GM21447 (cell line): ENCODE results near the gene CDK2.
"Not testable (repeated sequence)": the region's sequence is repeated elsewhere in the genome, so short reads cannot be mapped to it uniquely, and the experiment has no call there.

Experiments
- ATAC-seq: cut with Tn5 transposase; IDR thresholded peaks from one replicate; pipeline ENCODE4 v1.9.1; 2021; ENCODE audit not compliant: unreplicated experiment

CDK2 gene

DNA sequence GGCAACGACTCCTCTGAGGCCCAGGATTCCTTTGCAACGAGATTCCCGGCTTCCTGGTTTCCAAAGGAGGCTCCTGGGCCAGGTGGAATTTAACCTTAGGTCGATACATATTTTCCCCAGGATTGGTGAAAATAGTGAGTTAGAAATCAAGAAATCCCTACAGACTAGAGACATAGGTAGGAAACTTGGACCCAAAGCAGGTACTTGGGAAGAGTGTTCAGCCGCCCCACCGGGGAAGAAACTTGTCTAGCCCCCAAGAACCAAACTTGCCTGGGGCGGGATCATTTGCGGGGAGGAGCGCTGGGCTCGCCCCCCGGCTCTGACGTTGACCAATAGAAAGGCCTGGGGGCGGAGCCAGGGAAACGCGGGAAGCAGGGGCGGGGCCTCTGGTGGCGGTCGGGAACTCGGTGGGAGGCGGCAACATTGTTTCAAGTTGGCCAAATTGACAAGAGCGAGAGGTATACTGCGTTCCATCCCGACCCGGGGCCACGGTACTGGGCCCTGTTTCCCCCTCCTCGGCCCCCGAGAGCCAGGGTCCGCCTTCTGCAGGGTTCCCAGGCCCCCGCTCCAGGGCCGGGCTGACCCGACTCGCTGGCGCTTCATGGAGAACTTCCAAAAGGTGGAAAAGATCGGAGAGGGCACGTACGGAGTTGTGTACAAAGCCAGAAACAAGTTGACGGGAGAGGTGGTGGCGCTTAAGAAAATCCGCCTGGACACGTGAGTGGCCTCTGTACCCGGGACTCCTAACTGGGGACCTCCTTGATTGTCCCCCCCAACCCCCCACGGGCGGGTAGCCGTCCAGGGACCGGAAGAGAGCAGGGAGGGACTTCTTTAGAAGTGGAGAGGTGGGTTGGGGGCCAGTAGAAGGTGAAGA, at the start of gene CDK2:
Gene CDK2 (plus strand): TSS at position 423 of the 874 bp plus-strand sequence. CDS start 179 bp downstream, at position 602.
- peak; percentile 96 for ATAC-seq

DNA sequence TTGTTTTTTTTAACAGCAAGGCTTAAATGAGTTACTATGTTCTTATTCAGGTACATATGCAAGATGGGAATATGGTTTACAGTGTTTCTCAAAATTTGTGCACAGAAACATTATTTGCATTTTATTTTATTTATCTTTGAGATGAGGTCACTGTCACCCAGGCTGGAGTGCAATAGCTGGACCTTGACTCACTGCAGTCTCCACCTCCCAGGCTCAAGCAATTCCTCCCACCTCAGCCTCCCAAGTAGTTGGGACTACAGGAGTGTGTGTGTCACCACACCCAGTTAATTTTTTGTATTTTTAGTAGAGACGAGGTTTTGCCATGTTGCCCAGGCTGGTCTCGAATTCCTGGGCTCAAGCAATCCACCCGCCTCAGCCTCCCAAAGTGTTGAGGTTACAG, 47.6 kb upstream of the CDK2 start:
- not testable (repeated sequence) for ATAC-seq

GRCh38 chr12:55922126-55922525, 44.5 kb upstream of the CDK2 start:
- no peak for ATAC-seq

GRCh38 chr12:55923648-55924047, 43.0 kb upstream of the CDK2 start:
- ATAC-seq, result not testable (repeated sequence)

- no peak for ATAC-seq
Observed at GRCh38 chr12:55925371-55925770, 41.3 kb upstream of the CDK2 start.

DNA sequence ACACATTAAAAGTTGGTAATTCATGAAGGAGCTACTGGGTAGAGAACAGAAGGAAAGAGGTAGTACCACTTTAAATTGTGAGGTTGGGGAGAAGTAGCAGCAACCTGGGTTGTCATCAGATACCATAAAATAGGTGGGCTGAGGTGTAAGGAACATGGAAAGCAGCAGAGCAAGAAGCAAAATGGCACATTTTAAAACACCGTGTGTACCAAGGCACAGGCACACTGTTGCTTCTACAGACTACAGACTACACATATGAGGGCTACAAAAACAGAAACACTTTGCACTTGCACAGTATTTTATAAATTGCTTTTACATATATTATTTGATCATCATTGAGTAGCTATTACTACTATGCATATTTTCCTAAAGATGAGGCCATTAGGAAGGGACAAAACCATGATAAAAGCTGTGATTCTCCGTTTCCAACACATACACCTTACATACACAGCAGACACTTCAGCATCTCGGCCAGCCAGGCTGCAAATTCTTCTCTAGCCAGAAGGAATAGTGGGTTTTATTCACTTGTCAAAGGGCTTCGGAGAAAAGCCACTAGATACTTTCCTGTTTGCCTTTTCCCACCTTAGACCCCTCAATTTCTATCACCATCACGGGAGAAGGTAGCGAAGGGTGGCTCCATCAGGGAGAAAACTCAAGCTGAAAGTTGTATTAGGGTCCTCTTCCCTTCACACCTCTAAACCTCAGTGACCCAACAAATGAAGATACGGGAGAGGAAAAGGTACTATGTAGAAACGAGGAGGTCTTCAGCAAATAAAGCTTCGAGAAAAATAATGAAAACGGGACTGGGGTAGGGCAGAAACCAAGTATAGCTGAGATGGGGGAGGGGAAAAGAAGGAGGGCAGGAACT, 40.5 kb upstream of the CDK2 start:
- ATAC-seq, result peak; percentile 2

DNA sequence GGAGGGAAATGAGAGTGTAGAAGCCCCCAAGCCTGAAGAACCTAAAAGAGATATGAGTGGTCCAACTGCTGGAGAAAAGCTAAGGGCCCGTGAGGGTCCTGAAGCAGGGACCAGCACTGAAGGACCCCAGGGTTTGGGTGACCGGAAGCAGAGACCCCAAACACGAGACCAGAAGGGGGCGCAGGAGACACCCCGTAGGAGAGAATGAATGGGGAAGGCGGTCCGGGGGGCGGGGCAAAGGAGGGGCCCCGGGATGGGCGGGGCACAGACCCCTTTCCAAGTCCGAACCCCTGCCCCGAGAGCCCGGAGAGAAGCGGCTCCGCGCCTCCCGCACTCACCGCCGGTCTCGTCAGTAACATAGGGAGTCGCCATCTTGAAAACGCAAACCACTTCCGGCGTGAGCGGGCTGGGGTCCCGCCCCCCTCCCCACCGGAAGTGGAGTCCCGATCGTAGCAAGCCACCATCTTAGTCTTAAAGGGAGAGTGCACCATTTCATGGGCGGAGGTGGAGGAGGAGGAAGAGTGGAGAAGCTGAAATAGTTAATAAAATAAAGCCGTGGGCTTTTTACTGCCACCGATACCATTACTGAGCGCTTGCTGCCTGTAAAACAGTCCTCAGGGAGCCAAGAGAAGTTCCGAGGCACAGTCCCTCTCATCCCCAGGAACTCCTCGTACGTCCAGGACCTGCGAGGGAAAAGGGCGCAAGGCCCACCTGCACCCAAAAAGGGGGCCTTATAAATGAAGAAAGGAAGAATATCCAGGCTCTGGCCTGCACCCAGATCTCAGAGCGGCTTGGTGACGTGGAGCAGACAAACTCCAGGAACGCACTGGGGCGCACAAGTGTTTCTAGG, 39.7 kb upstream of the CDK2 start:
- peak; percentile 39 for ATAC-seq

GRCh38 chr12:55927588-55928502, 38.8 kb upstream of the CDK2 start, which contains the start of gene PYM1:
Gene PYM1, minus strand, starts transcription at chr12:55927894. Its CDS starts 133 bp downstream, at chr12:55927761.
- peak; percentile 34 for ATAC-seq

GRCh38 chr12:55929306-55929791, 37.3 kb upstream of the CDK2 start:
- peak; percentile 37 for ATAC-seq

GRCh38 chr12:55930771-55931316, 35.8 kb upstream of the CDK2 start, which contains the start of gene DGKA:
Gene DGKA, plus strand, starts transcription at chr12:55931162. Its CDS starts 5,342 bp downstream, at chr12:55936504.
- ATAC-seq, result no peak

DNA sequence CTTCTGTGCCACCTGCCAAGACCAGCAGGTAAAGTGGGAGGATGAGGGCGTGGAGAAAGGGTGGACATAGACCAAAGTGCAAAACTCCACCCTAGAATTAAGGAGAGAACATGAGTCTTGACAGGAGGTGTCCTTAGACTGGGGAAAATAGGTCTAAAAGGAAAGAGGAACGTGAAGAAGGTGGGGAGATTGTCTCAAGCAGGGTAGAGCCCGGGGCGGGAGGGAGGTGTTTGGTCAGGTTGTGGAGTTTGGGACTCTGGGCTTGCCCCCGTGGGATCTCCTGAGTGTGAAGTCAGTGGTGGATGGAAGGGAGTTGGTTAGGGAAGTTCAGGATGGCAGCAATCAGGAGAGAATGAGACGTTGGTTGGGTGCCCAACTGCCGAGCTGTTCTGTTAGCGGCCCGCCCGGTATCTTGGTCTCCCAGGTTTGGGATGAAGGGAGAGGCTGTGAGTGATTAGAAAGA, 35.3 kb upstream of the CDK2 start:
- ATAC-seq, result no peak

GRCh38 chr12:55931780-55932550, 34.7 kb upstream of the CDK2 start:
- ATAC-seq, result no peak

DNA sequence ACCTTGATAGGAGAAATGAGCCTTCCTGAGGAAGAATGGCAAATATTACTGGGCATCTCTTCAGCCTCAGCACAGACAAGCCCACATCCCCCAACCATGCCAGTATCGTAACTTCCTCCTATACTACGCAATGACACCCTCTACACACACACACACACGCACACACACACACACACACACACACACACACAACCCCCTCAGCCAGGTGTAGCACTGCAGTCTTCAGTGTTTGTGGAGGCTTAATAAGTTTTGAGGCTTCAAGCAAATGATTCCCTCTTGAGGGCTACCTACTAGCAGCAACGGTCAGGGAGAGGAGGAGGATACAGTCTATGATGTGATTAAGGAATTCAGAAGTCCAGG, 34.1 kb upstream of the CDK2 start:
- ATAC-seq, result no peak

DNA sequence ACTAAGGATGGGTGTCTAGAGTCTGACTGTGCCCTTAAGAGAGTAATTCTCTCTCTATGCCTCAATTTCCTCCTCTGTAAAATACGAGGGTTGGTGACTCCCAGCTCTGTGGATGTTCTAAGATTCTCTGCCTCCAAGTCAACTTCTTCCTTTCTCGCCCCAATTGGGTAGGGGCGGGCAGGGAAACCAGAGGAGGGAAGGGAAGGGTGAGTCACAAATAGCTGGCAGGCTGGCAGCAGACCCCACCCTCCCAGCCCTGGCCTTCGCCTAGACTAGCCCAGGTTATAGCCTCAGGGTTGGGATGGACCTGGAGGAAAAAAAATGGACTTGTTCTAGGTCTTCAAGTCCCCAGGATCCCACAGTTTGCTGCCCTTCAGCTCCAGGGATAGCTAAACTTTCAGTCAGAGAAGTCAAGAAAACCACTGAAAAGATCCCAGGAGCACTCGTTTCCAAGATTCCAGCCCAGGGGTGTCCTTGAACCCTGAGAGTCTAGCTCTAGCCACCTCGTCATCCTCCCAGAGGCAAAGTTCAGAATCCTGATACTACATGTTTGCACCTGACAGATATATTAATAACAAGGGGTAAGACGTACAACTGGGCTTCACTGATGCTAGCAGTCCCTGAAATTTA, 33.3 kb upstream of the CDK2 start:
- ATAC-seq, result no peak

- no peak for ATAC-seq
Observed at GRCh38 chr12:55933799-55934742, 32.6 kb upstream of the CDK2 start.

DNA sequence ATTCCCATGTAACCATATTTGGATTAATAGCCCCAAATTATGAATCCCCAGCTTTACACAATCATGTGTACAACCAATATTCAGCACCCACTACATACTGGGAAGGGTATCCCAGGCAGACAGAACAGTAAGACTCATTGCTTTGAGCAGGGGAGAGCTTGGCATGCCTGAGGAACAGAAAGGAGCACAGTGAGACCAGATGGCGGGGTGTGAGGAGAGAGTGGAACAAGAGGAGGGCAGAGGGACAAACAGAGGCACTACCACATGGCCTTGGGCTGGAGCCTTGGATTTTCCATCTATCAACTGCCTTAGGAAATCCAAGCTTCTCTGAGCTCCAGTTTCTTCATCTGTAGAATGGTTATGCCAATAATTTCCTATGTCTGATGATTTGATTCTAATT, 31.9 kb upstream of the CDK2 start:
- no peak for ATAC-seq

DNA sequence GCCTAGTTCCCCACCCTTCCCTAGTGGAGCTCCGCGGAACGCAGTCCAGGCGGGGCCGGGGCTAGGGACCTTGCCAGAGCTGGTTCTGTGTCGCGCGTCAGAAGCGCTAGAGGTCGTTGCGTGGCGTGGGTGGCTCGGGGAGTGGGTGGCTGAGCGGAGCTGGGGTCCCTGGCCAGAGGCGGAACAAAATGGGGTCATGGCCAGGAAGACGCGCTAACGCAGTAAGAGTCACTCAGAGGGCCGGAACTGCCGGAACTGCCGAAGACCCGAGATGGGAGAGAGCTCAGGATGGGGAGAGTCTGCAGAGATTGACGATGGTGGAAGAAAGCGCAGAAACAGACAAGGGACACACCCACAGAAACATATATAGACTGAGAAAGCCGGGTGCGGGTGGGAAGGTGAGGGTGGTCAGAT, 30.9 kb upstream of the CDK2 start:
- ATAC-seq, result no peak
